ENCODE results near the gene NCK2. TPM values are rescaled to one million over a fixed set of nuclear protein-coding genes. Genes with fewer than 3 reads are reported as not detected.

NCK2 gene
- total and polyA plus RNA-seq, 2 of the 13 experiments (the other 11 are each of a cell fraction or from before 2014, with no cell fraction given): 14.8 to 23.5 TPM

DNA sequence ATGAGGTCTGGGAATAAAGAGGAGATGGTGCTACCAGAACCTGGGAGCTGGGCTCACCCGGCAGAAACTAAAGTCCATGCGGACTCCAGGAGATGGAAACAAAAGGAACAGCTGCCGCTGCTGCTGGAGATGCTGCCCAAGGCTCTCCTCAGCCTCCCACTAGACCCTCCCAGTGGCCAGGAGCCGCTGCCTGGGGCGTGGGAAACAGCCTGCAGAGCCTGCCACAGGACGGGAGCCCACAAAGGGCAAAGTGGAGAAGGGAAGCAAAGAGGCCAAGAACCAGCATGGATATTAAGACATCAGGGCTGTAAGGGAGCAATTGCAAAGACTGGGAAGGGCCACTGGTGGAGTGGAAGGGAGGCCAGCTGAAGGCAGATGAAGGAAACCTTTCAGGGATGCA, 179.6 kb downstream of the NCK2 start:
- TF ChIP-seq ZNF225 (CRISPR knock-in tag; IDR thresholded peaks at IDR 0.05) (peak; percentile 39; the same call in 1 of the 2 replicates), NONO (IDR thresholded peaks at IDR 0.05) (no peak), NONO (CRISPR knock-in tag; conservative IDR thresholded peaks at IDR 0.05) (no peak), SIX4 (CRISPR knock-in tag; IDR thresholded peaks at IDR 0.05) (no peak), FOXA3 (CRISPR knock-in tag; IDR thresholded peaks at IDR 0.05) (no peak), HNF4A (CRISPR knock-in tag; IDR thresholded peaks at IDR 0.05) (0 out of 2 replicates have a peak, but pooled peaks have one; percentile 3), ZNF253 (CRISPR knock-in tag; IDR thresholded peaks at IDR 0.05; ENCODE audit: borderline replicate concordance) (no peak), SP2 (CRISPR knock-in tag; IDR thresholded peaks at IDR 0.05) (no peak), KDM5B (CRISPR knock-in tag; IDR thresholded peaks at IDR 0.05; ENCODE audit: borderline replicate concordance) (0 out of 2 replicates have a peak, but pooled peaks have one; percentile 17)
- TF ChIP-seq, protein P1, sequence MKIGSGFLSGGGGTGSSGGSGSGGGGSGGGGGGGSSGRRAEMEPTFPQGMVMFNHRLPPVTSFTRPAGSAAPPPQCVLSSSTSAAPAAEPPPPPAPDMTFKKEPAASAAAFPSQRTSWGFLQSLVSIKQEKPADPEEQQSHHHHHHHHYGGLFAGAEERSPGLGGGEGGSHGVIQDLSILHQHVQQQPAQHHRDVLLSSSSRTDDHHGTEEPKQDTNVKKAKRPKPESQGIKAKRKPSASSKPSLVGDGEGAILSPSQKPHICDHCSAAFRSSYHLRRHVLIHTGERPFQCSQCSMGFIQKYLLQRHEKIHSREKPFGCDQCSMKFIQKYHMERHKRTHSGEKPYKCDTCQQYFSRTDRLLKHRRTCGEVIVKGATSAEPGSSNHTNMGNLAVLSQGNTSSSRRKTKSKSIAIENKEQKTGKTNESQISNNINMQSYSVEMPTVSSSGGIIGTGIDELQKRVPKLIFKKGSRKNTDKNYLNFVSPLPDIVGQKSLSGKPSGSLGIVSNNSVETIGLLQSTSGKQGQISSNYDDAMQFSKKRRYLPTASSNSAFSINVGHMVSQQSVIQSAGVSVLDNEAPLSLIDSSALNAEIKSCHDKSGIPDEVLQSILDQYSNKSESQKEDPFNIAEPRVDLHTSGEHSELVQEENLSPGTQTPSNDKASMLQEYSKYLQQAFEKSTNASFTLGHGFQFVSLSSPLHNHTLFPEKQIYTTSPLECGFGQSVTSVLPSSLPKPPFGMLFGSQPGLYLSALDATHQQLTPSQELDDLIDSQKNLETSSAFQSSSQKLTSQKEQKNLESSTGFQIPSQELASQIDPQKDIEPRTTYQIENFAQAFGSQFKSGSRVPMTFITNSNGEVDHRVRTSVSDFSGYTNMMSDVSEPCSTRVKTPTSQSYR (CRISPR knock-in tag; IDR thresholded peaks at IDR 0.05; ENCODE audit: borderline replicate concordance): no peak
- TF ChIP-seq, protein P2, sequence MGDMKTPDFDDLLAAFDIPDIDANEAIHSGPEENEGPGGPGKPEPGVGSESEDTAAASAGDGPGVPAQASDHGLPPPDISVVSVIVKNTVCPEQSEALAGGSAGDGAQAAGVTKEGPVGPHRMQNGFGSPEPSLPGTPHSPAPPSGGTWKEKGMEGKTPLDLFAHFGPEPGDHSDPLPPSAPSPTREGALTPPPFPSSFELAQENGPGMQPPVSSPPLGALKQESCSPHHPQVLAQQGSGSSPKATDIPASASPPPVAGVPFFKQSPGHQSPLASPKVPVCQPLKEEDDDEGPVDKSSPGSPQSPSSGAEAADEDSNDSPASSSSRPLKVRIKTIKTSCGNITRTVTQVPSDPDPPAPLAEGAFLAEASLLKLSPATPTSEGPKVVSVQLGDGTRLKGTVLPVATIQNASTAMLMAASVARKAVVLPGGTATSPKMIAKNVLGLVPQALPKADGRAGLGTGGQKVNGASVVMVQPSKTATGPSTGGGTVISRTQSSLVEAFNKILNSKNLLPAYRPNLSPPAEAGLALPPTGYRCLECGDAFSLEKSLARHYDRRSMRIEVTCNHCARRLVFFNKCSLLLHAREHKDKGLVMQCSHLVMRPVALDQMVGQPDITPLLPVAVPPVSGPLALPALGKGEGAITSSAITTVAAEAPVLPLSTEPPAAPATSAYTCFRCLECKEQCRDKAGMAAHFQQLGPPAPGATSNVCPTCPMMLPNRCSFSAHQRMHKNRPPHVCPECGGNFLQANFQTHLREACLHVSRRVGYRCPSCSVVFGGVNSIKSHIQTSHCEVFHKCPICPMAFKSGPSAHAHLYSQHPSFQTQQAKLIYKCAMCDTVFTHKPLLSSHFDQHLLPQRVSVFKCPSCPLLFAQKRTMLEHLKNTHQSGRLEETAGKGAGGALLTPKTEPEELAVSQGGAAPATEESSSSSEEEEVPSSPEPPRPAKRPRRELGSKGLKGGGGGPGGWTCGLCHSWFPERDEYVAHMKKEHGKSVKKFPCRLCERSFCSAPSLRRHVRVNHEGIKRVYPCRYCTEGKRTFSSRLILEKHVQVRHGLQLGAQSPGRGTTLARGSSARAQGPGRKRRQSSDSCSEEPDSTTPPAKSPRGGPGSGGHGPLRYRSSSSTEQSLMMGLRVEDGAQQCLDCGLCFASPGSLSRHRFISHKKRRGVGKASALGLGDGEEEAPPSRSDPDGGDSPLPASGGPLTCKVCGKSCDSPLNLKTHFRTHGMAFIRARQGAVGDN (CRISPR knock-in tag; IDR thresholded peaks at IDR 0.05): peak; percentile 35; the same call in 1 of the 2 replicates
- 37% methylated on average over 6 of the region's 6 CpGs for WGBS (ENCODE audit: low lambda C conversion rate)
- Histone ChIP-seq H2AFZ (ENCODE audit: low read length) (no peak overlapping the region), H3K4me2 (ENCODE audit: low read depth, low read length) (peak overlapping the region; percentile 30), H3K79me2 (ENCODE audit: insufficient read depth, low read length) (no peaks in the 10 kb centered on the region), H3K4me3 (replicated peaks in 1 of 3; ENCODE audit: insufficient read depth in 1 of 3, low read depth in 2 of 3, low read length in 3 of 3) (no peak overlapping the region), H3K4me1 (ENCODE audit: insufficient read depth, low read length) (peaks cover 55% of the 10 kb centered on the region), H4K20me1 (ENCODE audit: insufficient read depth, low read length) (no peaks in the 10 kb centered on the region), H3K27ac (ENCODE audit: extremely low read length, insufficient read depth, low read length) (no peak overlapping the region), H3K9ac (ENCODE audit: insufficient read depth, low read depth, low read length) (no peak overlapping the region), H3K9me3 (ENCODE audit: low read length) (no peaks in the 10 kb centered on the region), H3K27me3 (ENCODE audit: control insufficient read depth in 1 of 2, insufficient read depth in 2 of 2, low read length in 2 of 2) (no peaks in the 10 kb centered on the region), H3K36me3 (replicated peaks in 1 of 2; ENCODE audit: control insufficient read depth in 1 of 2, insufficient read depth in 2 of 2, low read length in 2 of 2) (no peaks in the 10 kb centered on the region)
- FAIRE-seq (no peak), DNase-seq (ENCODE audit: low spot score) (no peak), ATAC-seq (no peak)
- intact Hi-C loops (cut with micrococcal nuclease; ENCODE audit: unreplicated experiment): no loop called here
- ChIA-PET POLR2A (no interaction called here), CTCF (ENCODE audit: low intra/inter-chr PET ratio, low total read pairs) (no interaction called here)
- BruUV-seq (replicated peaks): no TSS peak
- in situ Hi-C loops (cut with HindIII; ENCODE audit: extremely low pct_ligation_motif_present, low pct_unique_long_range_greater_than_20kb): no loop called here

Data from HepG2 (cell line).